Vagina (tissue), 2 donors: ENCODE measurements around the gene CALN1. TPM values are rescaled to one million over a fixed set of nuclear protein-coding genes. Genes with fewer than 3 reads are reported as not detected.

Source experiments
- DNase-seq, 2 donors: peaks; one replicate each; pipeline ENCODE4 v3.0.0-alpha.2; 2017; ENCODE audit errors: extremely low spot score in 2 of 2
- H3K27ac ChIP-seq: fragments of 200-600 bp; sonication (generic); one replicate; pipeline ENCODE4 v1.5.1; 2019
- H3K27me3 ChIP-seq: fragments of 200-600 bp; sonication (generic); one replicate; pipeline ENCODE4 v1.5.1; 2019
- H3K36me3 ChIP-seq, 2 donors: fragments of 200-600 bp; sonication (generic); one replicate each; pipeline ENCODE4 v1.5.1; 2017 to 2019
- H3K4me1 ChIP-seq: fragments of 200-600 bp; sonication (generic); one replicate; pipeline ENCODE4 v1.5.1; 2019
- H3K4me3 ChIP-seq, 2 donors: fragments of 200-600 bp; sonication (generic); 1 replicate in 1 of 2; 2 replicates in 1 of 2; pipeline ENCODE4 v1.5.1; 2016 to 2019
- H3K9me3 ChIP-seq: fragments of 200-600 bp; sonication (generic); one replicate; pipeline ENCODE4 v1.5.1; 2019
- CTCF ChIP-seq, 3 experiments: fragments of 450-650 bp in 2 of 3; fragments of 200-600 bp in 1 of 3; sonication (generic) in 1 of 3; IDR thresholded peaks; one replicate each; pipeline ENCODE4 v1.5.1; 2017 to 2019; ENCODE audit warnings: antibody characterized with exemption in 3 of 3, mild to moderate bottlenecking in 2 of 3, moderate library complexity in 2 of 3
- POLR2A ChIP-seq, 2 donors: fragments of 450-650 bp; IDR thresholded peaks; one replicate each; pipeline ENCODE4 v1.6.1; 2017; ENCODE audit warnings: antibody characterized with exemption in 2 of 2, mild to moderate bottlenecking in 2 of 2, moderate library complexity in 2 of 2
- POLR2AphosphoS5 ChIP-seq, 2 donors: sonication (generic); formaldehyde crosslinking; IDR thresholded peaks; one replicate each; pipeline ENCODE4 v1.9.0; 2017; ENCODE audit warnings: antibody characterized with exemption in 2 of 2, mild to moderate bottlenecking in 2 of 2, low read depth in 1 of 2; ENCODE audit not compliant: insufficient read depth in 1 of 2
- intact Hi-C: fragments of 100-400 bp; cut with DNase I; formaldehyde crosslinking; loops from one replicate; pipeline ENCODE4 v1.15.1; 2023
- total RNA-seq: library from RNA; depleted of rRNA; stranded (reverse); fragments of >200 nt; gene quantifications from one replicate; pipeline ENCODE4 v1.2.3, GENCODE V29; 2016

Gene CALN1
- total RNA-seq, 1 donor from 2014 or later: 6.9 TPM

- no peaks in the 10 kb centered on the region for H3K27me3 ChIP-seq
- intact Hi-C loops: no loop called here
- DNase-seq: no peak
- TF ChIP-seq POLR2A (IDR thresholded peaks at IDR 0.05): no peak
- TF ChIP-seq POLR2AphosphoS5 (IDR thresholded peaks at IDR 0.05; ENCODE audit: insufficient read depth in 1 of 2, low read depth in 1 of 2): no peak
- TF ChIP-seq CTCF (IDR thresholded peaks at IDR 0.05): no peak
- H3K4me3 ChIP-seq: no peak overlapping the region
- H3K4me1 ChIP-seq: no peaks in the 10 kb centered on the region
- H3K9me3 ChIP-seq: no peaks in the 10 kb centered on the region
- H3K27ac ChIP-seq: no peak overlapping the region
- H3K36me3 ChIP-seq: no peaks in the 10 kb centered on the region
Observed at GRCh38 chr7:72058579-72058978, 353.6 kb downstream of the CALN1 start.

DNA sequence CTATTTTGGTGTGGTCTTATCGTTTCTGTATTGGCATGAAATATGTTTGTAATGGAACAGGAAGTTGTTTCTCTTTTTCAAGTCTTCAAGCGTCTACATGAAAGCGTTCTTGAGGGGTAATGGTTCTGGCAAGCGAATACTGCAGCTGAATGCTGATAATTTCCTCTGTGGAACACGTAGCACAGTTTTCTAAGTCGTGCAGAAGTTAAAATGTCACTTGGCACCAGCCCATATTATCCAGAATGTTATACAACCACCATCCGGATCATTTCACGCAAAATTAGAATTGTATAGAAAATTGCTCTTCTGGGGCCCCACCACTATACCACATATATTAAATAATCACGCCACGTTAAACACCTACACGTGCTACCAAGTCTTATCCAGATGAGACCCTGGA lies 354.3 kb downstream of the CALN1 start:
- Histone ChIP-seq H3K27me3 (no peaks in the 10 kb centered on the region), H3K36me3 (no peaks in the 10 kb centered on the region), H3K9me3 (no peaks in the 10 kb centered on the region), H3K27ac (no peak overlapping the region), H3K4me1 (no peaks in the 10 kb centered on the region), H3K4me3 (no peak overlapping the region)
- no peak for DNase-seq
- TF ChIP-seq POLR2AphosphoS5 (IDR thresholded peaks at IDR 0.05; ENCODE audit: insufficient read depth in 1 of 2, low read depth in 1 of 2) (no peak), CTCF (IDR thresholded peaks at IDR 0.05) (no peak), POLR2A (IDR thresholded peaks at IDR 0.05) (no peak)
- intact Hi-C loops: no loop called here

DNA sequence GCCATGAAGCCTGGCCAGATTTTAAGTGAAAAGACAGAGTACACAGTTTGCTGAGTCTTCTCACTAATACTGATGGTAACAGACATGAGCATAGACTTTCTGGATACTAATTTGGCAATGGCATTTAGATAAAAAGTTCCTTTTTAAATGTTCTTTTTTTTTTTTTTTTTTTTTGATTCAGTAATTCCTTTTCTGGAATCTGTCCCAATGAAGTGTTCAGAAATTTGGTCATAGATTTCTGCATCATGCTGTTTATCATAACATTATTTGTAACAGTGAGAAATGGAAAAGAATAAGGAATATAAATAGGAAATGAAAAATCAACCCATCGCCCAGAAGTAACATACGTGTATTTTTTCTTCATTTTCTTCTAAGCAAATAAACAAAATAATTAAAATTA lies 354.9 kb downstream of the CALN1 start:
- H3K4me1 ChIP-seq: no peaks in the 10 kb centered on the region
- no peaks in the 10 kb centered on the region for H3K36me3 ChIP-seq
- no peaks in the 10 kb centered on the region for H3K27me3 ChIP-seq
- DNase-seq: no peak
- no peak for TF ChIP-seq POLR2AphosphoS5 (IDR thresholded peaks at IDR 0.05; ENCODE audit: insufficient read depth in 1 of 2, low read depth in 1 of 2)
- no peak for TF ChIP-seq POLR2A (IDR thresholded peaks at IDR 0.05)
- TF ChIP-seq CTCF (IDR thresholded peaks at IDR 0.05): no peak
- H3K27ac ChIP-seq: no peak overlapping the region
- H3K9me3 ChIP-seq: no peaks in the 10 kb centered on the region
- H3K4me3 ChIP-seq: no peak overlapping the region
- intact Hi-C loops: no loop called here

DNA sequence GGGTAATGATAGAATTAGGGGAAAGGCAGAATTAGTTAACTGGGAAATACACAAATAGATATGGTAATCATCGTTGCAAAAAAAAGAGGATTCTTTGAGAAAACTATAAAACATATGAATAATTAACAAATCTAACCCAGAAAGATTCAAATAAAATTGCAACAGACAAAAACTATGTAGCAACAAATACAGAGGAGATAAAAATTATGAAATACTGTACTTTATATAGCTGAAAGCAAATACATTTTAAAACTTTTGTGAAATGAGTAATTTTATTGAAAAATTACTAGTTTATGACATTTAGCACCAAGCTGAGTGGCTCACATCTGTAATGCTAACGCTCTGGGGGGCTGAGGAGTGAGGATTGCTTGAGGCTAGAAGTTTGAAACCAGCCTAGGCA lies 356.7 kb downstream of the CALN1 start:
- Histone ChIP-seq H3K4me3 (no peak overlapping the region), H3K36me3 (no peaks in the 10 kb centered on the region), H3K4me1 (no peaks in the 10 kb centered on the region), H3K27ac (no peak overlapping the region), H3K27me3 (no peaks in the 10 kb centered on the region), H3K9me3 (no peaks in the 10 kb centered on the region)
- no peak for DNase-seq
- intact Hi-C loops: no loop called here
- no peak for TF ChIP-seq CTCF (IDR thresholded peaks at IDR 0.05)

GRCh38 chr7:72053292-72053691 lies 358.8 kb downstream of the CALN1 start:
- TF ChIP-seq CTCF (IDR thresholded peaks at IDR 0.05): no peak
- TF ChIP-seq POLR2A (IDR thresholded peaks at IDR 0.05): no peak
- Histone ChIP-seq H3K9me3 (no peaks in the 10 kb centered on the region), H3K27ac (no peak overlapping the region), H3K4me3 (no peak overlapping the region), H3K36me3 (no peaks in the 10 kb centered on the region), H3K4me1 (no peaks in the 10 kb centered on the region), H3K27me3 (no peaks in the 10 kb centered on the region)
- no peak for DNase-seq
- intact Hi-C loops: no loop called here
